ENCODE results near the gene ADCY5.

The ADCY5 gene

GRCh38 chr3:123431007-123431657 is 17.8 kb downstream of the ADCY5 start:
- no peak for DNase-seq (ENCODE audit: low read depth in 4 of 4, low spot score in 1 of 4)

GRCh38 chr3:123430266-123430665 is 18.6 kb downstream of the ADCY5 start:
- DNase-seq (ENCODE audit: low read depth in 4 of 4, low spot score in 1 of 4), result no peak

- no peak for DNase-seq (ENCODE audit: low read depth in 4 of 4, low spot score in 1 of 4)
Observed at GRCh38 chr3:123429362-123430125, 19.3 kb downstream of the ADCY5 start.

- no peak for DNase-seq (ENCODE audit: low read depth in 4 of 4, low spot score in 1 of 4)
Observed at GRCh38 chr3:123424999-123425712, 23.7 kb downstream of the ADCY5 start.

GRCh38 chr3:123424321-123424998 is 24.4 kb downstream of the ADCY5 start:
- DNase-seq (ENCODE audit: low read depth in 4 of 4, low spot score in 1 of 4), result no peak

- DNase-seq (ENCODE audit: low read depth in 4 of 4, low spot score in 1 of 4), result no peak
Observed at GRCh38 chr3:123423806-123424205, 25.1 kb downstream of the ADCY5 start.

- no peak for DNase-seq (ENCODE audit: low read depth in 4 of 4, low spot score in 1 of 4)
Observed at GRCh38 chr3:123423031-123423430, 25.9 kb downstream of the ADCY5 start.

GRCh38 chr3:123422457-123422856 is 26.4 kb downstream of the ADCY5 start:
- DNase-seq (ENCODE audit: low read depth in 4 of 4, low spot score in 1 of 4), result no peak

GRCh38 chr3:123421353-123422174 is 27.3 kb downstream of the ADCY5 start:
- no peak for DNase-seq (ENCODE audit: low read depth in 4 of 4, low spot score in 1 of 4)

- DNase-seq (ENCODE audit: low read depth in 4 of 4, low spot score in 1 of 4), result no peak
Observed at GRCh38 chr3:123420416-123420968, 28.4 kb downstream of the ADCY5 start.

GRCh38 chr3:123419850-123420297 is 29.0 kb downstream of the ADCY5 start:
- DNase-seq (ENCODE audit: low read depth in 4 of 4, low spot score in 1 of 4), result no peak

- DNase-seq (ENCODE audit: low read depth in 4 of 4, low spot score in 1 of 4), result no peak
Observed at GRCh38 chr3:123419181-123419849, 29.6 kb downstream of the ADCY5 start.

- no peak for DNase-seq (ENCODE audit: low read depth in 4 of 4, low spot score in 1 of 4)
Observed at GRCh38 chr3:123416647-123417046, 32.2 kb downstream of the ADCY5 start.

GRCh38 chr3:123416173-123416572 is 32.7 kb downstream of the ADCY5 start:
- no peak for DNase-seq (ENCODE audit: low read depth in 4 of 4, low spot score in 1 of 4)

GRCh38 chr3:123414973-123415775 is 33.7 kb downstream of the ADCY5 start:
- no peak for DNase-seq (ENCODE audit: low read depth in 4 of 4, low spot score in 1 of 4)

- DNase-seq (ENCODE audit: low read depth in 4 of 4, low spot score in 1 of 4), result no peak
Observed at GRCh38 chr3:123412811-123413604, 35.9 kb downstream of the ADCY5 start.

- DNase-seq (ENCODE audit: low read depth in 4 of 4, low spot score in 1 of 4), result no peak
Observed at GRCh38 chr3:123412076-123412475, 36.8 kb downstream of the ADCY5 start.

Measured in stimulated activated CD4-positive, alpha-beta T cell treated with anti-CD3 and anti-CD28 coated beads, Interleukin-1b, Interleukin-23, amount 100 ng/mL, for 24 hours (primary cell).